ENCODE measurements around the gene PPP1R13L. TPM values are rescaled to one million over a fixed set of nuclear protein-coding genes. Genes with fewer than 3 reads are reported as not detected.
A peak's percentile ranks its signal among the peaks of the same experiment; 100 is the strongest.

PPP1R13L gene
- total RNA-seq, 3 donors from 2014 or later: 3.4 to 45.1 (median 34.7) TPM

DNA sequence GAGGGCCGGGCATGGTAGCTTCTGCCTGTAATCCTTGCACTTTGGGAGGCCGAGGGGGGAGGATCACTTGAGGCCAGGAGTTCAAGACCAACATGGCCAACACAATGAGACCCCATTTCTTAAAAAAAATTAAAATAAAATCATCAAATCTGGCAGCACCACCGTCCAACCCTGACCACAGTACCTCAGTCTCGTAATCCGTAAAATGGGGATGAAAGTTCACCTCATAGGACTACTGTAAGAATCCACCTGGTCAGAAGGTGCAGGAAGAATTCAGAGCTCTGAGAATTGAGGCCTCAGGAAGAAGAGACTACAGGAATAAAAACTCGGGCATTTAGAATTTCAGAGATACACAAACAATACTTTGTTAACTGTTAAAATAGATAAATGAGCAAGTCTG lies 3.1 kb downstream of the PPP1R13L start:
- DNase-seq (ENCODE audit: low spot score in 2 of 2): no peak
- Histone ChIP-seq H3K4me3 (no peak overlapping the region), H3K36me3 (no peaks in the 10 kb centered on the region), H3K27me3 (no peaks in the 10 kb centered on the region), H3K9me3 (no peaks in the 10 kb centered on the region), H3K4me1 (peaks cover 8% of the 10 kb centered on the region in 2 donors), H3K27ac (peak overlapping the region; percentile 97 to 99)
- TF ChIP-seq POLR2AphosphoS5 (IDR thresholded peaks at IDR 0.05): no peak
- no peak for TF ChIP-seq POLR2A (IDR thresholded peaks at IDR 0.05)
- TF ChIP-seq, protein P1, sequence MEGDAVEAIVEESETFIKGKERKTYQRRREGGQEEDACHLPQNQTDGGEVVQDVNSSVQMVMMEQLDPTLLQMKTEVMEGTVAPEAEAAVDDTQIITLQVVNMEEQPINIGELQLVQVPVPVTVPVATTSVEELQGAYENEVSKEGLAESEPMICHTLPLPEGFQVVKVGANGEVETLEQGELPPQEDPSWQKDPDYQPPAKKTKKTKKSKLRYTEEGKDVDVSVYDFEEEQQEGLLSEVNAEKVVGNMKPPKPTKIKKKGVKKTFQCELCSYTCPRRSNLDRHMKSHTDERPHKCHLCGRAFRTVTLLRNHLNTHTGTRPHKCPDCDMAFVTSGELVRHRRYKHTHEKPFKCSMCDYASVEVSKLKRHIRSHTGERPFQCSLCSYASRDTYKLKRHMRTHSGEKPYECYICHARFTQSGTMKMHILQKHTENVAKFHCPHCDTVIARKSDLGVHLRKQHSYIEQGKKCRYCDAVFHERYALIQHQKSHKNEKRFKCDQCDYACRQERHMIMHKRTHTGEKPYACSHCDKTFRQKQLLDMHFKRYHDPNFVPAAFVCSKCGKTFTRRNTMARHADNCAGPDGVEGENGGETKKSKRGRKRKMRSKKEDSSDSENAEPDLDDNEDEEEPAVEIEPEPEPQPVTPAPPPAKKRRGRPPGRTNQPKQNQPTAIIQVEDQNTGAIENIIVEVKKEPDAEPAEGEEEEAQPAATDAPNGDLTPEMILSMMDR (IDR thresholded peaks at IDR 0.05): no peak
- intact Hi-C loops (cut with DNase I; ENCODE audit: low total_unique reads): no loop called here

DNA sequence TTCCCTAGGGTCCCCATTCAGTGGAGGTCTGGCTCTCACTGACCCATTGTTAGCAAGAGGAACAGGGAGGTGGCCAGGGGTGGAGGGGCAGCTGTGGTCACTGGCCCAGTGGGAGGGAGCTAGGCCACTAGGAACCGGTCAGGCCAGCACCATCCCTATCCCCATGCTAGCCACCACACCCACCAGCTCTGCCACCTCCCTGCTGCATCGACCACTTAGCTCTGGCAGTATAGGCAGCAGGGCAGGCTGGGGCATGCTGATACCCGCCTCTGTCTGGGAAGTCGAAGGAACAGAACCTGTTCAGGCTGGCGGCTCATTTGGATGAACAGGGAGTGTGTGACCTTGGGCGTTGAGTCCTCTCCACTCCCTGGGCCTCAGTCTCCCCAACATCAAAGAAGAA lies 4.7 kb downstream of the PPP1R13L start:
- TF ChIP-seq POLR2A (IDR thresholded peaks at IDR 0.05): no peak
- TF ChIP-seq POLR2AphosphoS5 (IDR thresholded peaks at IDR 0.05): no peak
- TF ChIP-seq, protein P1 (IDR thresholded peaks at IDR 0.05): no peak
- Histone ChIP-seq H3K4me3 (no peak overlapping the region), H3K36me3 (no peaks in the 10 kb centered on the region), H3K9me3 (no peaks in the 10 kb centered on the region), H3K27me3 (no peaks in the 10 kb centered on the region), H3K4me1 (peaks cover 7 to 8% of the 10 kb centered on the region in 2 donors), H3K27ac (no peak overlapping the region)
- intact Hi-C loops (cut with DNase I; ENCODE audit: low total_unique reads): no loop called here
- DNase-seq (ENCODE audit: low spot score in 2 of 2): peak in 1 of 2 donors; percentile 71

DNA sequence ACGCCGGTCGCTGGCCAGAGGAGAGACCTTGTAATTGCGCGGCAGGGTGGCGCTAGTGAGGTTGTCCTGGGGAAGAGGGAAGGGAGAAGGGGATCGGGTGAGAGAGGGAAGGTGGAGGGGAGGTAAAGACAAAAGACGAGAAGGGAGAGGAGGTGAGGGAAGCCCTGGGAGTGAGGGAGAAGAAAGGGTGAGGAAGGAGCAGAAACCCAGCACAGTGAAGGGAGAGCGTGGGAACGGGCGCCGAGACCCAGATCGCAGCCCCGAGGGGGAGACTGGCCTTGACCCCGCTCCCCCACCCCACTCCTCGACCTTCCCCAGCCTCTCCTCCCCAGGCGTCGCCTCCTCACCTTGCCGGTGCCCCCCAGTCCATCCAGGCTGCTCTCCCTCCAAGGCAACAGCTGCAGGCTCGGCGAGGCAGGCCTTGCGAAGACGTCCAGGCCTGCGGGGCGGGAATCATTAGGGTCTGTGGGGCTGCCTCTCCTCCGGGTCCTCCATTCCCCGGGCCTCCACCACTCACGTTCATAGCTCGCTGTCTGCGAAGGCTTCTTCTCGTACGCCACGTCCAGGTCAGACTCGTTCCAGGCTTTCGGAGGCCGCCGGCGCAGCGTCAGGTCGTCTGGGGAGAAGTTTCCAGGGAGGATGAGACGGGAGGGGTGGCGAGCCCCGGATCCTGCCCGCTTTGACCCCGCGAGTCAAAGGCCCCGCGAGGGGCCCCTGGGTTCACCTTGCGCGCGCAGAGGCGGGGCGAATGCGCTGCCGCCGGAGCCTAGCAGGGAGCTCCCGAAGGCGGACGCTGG lies 8.8 kb downstream of the PPP1R13L start:
- H3K27me3 ChIP-seq: no peaks in the 10 kb centered on the region
- no peak for DNase-seq (ENCODE audit: low spot score in 2 of 2)
- intact Hi-C loops (cut with DNase I; ENCODE audit: low total_unique reads): no loop called here
- no peak overlapping the region for H3K27ac ChIP-seq
- TF ChIP-seq POLR2AphosphoS5 (IDR thresholded peaks at IDR 0.05) (no peak), POLR2A (IDR thresholded peaks at IDR 0.05) (no peak)
- TF ChIP-seq, protein P1 (IDR thresholded peaks at IDR 0.05): no peak
- H3K36me3 ChIP-seq: no peaks in the 10 kb centered on the region
- no peak overlapping the region for H3K4me3 ChIP-seq
- no peaks in the 10 kb centered on the region for H3K9me3 ChIP-seq
- H3K4me1 ChIP-seq: peaks cover 0 to 4% of the 10 kb centered on the region in 2 donors

DNA sequence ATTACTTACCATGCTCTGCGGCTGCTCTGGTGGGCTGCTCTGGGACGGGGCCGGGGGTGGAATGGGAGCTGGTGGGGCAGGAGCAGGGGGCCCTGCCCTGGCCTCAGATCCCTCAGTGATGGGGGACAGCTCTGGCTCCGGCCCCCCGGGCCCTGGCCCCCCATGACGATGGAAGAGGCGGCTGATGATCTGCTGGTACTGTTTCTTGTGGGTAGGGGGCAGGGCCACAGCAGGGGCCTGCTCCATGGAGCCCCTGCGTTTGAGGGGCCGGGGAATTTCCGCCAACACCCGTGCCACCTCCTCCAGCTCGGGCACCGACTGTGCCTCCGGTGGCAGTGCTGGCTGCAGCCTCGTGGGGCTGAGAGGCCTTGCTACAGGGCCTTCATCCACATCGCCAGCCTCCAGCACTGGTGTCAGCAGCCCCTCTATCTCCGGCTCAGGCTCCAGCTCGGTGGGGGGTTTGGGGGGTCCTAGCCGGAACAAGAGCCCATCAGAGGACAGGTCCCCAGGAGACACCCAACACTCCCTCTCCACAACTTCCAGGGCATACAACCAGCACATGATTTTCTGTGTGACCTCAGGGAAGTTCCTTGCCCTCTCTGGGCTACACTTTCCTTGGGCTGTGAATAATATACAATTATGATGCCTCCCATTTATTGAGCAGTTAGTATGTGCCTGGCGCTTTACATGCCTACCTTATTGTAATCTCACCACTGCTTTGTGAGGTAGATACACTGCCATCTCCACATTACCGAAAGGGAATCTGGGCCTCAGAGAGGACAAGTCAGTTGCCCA lies 12.8 kb downstream of the PPP1R13L start:
- TF ChIP-seq POLR2AphosphoS5 (IDR thresholded peaks at IDR 0.05): no peak
- TF ChIP-seq POLR2A (IDR thresholded peaks at IDR 0.05): no peak
- TF ChIP-seq, protein P1 (IDR thresholded peaks at IDR 0.05): no peak
- Histone ChIP-seq H3K4me1 (no peaks in the 10 kb centered on the region), H3K4me3 (no peak overlapping the region), H3K9me3 (no peaks in the 10 kb centered on the region), H3K27ac (no peak overlapping the region), H3K36me3 (no peaks in the 10 kb centered on the region), H3K27me3 (no peaks in the 10 kb centered on the region)
- intact Hi-C loops (cut with DNase I; ENCODE audit: low total_unique reads): no loop called here
- DNase-seq (ENCODE audit: low spot score in 2 of 2): no peak

DNA sequence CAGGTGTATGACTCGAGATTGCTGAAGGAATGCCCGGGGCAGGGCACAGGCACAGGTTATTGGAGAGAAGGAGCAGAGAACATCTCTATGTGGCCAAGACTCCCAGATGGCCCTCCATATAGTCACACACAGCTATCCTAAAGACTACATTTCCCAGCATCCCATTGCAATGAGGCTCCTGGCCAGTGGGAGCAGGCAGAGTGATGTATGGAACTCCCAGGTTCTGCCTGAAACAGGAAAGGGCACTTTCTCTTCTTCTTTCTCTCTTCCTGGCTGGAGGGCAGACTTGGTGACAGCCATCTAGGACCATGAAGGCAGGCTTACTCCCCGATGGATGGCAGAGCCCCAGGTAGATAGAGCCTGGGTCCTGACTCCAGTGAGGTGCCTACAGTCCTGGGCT lies 13.5 kb downstream of the PPP1R13L start:
- Histone ChIP-seq H3K27ac (no peak overlapping the region), H3K36me3 (no peaks in the 10 kb centered on the region), H3K9me3 (no peaks in the 10 kb centered on the region), H3K4me1 (no peaks in the 10 kb centered on the region), H3K4me3 (no peak overlapping the region), H3K27me3 (no peaks in the 10 kb centered on the region)
- intact Hi-C loops (cut with DNase I; ENCODE audit: low total_unique reads): no loop called here
- TF ChIP-seq, protein P1 (IDR thresholded peaks at IDR 0.05): no peak
- TF ChIP-seq POLR2A (IDR thresholded peaks at IDR 0.05): no peak
- TF ChIP-seq POLR2AphosphoS5 (IDR thresholded peaks at IDR 0.05): no peak
- DNase-seq (ENCODE audit: low spot score in 2 of 2): no peak
